ENCODE measurements around the gene GOLPH3.

GOLPH3 gene

GRCh38 chr5:32207355-32207634, 33.2 kb upstream of the GOLPH3 start (continued):
- TF ChIP-seq, protein P1, sequence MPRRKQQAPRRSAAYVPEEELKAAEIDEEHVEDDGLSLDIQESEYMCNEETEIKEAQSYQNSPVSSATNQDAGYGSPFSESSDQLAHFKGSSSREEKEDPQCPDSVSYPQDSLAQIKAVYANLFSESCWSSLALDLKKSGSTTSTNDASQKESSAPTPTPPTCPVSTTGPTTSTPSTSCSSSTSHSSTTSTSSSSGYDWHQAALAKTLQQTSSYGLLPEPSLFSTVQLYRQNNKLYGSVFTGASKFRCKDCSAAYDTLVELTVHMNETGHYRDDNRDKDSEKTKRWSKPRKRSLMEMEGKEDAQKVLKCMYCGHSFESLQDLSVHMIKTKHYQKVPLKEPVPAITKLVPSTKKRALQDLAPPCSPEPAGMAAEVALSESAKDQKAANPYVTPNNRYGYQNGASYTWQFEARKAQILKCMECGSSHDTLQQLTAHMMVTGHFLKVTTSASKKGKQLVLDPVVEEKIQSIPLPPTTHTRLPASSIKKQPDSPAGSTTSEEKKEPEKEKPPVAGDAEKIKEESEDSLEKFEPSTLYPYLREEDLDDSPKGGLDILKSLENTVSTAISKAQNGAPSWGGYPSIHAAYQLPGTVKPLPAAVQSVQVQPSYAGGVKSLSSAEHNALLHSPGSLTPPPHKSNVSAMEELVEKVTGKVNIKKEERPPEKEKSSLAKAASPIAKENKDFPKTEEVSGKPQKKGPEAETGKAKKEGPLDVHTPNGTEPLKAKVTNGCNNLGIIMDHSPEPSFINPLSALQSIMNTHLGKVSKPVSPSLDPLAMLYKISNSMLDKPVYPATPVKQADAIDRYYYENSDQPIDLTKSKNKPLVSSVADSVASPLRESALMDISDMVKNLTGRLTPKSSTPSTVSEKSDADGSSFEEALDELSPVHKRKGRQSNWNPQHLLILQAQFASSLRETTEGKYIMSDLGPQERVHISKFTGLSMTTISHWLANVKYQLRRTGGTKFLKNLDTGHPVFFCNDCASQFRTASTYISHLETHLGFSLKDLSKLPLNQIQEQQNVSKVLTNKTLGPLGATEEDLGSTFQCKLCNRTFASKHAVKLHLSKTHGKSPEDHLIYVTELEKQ (tag by site-specific recombination; IDR thresholded peaks at IDR 0.05; ENCODE audit: borderline replicate concordance) = no peak
- TF ChIP-seq ZBTB21 (tag by site-specific recombination; IDR thresholded peaks at IDR 0.05) = no peak

GRCh38 chr5:32206509-32207354, 32.6 kb upstream of the GOLPH3 start:
- ChIA-PET POLR2A (interaction anchor here (0.6 kb wide), 1 partner anchor 45 kb away, joined by 3 read pairs; no protein-coding TSS in a partner anchor), CTCF (interaction anchor here (0.7 to 1.6 kb wide), 2 partner anchors 21 to 26 kb away, joined by 3 to 8 read pairs; no protein-coding TSS in a partner anchor)
- no peak overlapping the region for H3K27ac ChIP-seq (ENCODE audit: extremely low read depth, low read depth, low read length)
- TF ChIP-seq ZNF488 (tag by site-specific recombination; IDR thresholded peaks at IDR 0.05) = no peak
- no peak for TF ChIP-seq ZBTB1 (tag by site-specific recombination; IDR thresholded peaks at IDR 0.05)
- no peak for TF ChIP-seq ZNF157 (tag by site-specific recombination; IDR thresholded peaks at IDR 0.05)
- TF ChIP-seq, protein P2, sequence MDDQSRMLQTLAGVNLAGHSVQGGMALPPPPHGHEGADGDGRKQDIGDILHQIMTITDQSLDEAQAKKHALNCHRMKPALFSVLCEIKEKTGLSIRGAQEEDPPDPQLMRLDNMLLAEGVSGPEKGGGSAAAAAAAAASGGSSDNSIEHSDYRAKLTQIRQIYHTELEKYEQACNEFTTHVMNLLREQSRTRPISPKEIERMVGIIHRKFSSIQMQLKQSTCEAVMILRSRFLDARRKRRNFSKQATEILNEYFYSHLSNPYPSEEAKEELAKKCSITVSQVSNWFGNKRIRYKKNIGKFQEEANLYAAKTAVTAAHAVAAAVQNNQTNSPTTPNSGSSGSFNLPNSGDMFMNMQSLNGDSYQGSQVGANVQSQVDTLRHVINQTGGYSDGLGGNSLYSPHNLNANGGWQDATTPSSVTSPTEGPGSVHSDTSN (CRISPR knock-in tag; IDR thresholded peaks at IDR 0.05) = no peak
- no peak for TF ChIP-seq ZNF514 (tag by site-specific recombination; IDR thresholded peaks at IDR 0.05)
- TF ChIP-seq HOXC10 (CRISPR knock-in tag; IDR thresholded peaks at IDR 0.05) = no peak
- TF ChIP-seq ZBTB7A (tag by site-specific recombination; IDR thresholded peaks at IDR 0.05; ENCODE audit: low read depth) = no peak
- no peak for TF ChIP-seq ZNF660 (tag by site-specific recombination; IDR thresholded peaks at IDR 0.05)
- no peak for TF ChIP-seq ZNF324 (tag by site-specific recombination; IDR thresholded peaks at IDR 0.05)
- no peak for TF ChIP-seq ZNF184 (tag by site-specific recombination; IDR thresholded peaks at IDR 0.05)
- no peak for TF ChIP-seq ZNF274 (IDR thresholded peaks at IDR 0.05; ENCODE audit: low read length)
- no peak for TF ChIP-seq ZNF274 (tag by site-specific recombination; IDR thresholded peaks at IDR 0.05; ENCODE audit: borderline replicate concordance)
- TF ChIP-seq, protein P1 (tag by site-specific recombination; IDR thresholded peaks at IDR 0.05; ENCODE audit: borderline replicate concordance) = no peak
- TF ChIP-seq TRIM28 (IDR thresholded peaks at IDR 0.05; ENCODE audit: borderline replicate concordance, low read length) = no peak
- TF ChIP-seq, protein P3, sequence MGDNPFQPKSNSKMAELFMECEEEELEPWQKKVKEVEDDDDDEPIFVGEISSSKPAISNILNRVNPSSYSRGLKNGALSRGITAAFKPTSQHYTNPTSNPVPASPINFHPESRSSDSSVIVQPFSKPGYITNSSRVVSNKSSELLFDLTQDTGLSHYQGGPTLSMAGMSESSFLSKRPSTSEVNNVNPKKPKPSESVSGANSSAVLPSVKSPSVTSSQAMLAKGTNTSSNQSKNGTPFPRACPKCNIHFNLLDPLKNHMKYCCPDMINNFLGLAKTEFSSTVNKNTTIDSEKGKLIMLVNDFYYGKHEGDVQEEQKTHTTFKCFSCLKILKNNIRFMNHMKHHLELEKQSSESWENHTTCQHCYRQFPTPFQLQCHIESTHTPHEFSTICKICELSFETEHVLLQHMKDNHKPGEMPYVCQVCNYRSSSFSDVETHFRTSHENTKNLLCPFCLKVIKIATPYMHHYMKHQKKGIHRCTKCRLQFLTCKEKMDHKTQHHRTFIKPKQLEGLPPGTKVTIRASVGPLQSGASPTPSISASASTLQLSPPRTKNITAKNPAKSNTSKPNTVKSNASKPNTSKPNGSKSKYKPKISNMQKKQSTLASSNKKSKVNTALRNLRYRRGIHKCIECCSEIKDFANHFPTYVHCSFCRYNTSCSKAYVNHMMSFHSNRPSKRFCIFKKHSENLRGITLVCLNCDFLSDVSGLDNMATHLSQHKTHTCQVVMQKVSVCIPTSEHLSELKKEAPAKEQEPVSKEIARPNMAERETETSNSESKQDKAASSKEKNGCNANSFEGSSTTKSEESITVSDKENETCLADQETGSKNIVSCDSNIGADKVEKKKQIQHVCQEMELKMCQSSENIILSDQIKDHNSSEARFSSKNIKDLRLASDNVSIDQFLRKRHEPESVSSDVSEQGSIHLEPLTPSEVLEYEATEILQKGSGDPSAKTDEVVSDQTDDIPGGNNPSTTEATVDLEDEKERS (tag by site-specific recombination; IDR thresholded peaks at IDR 0.05) = no peak
- no peak for TF ChIP-seq ZNF350 (tag by site-specific recombination; IDR thresholded peaks at IDR 0.05)
- TF ChIP-seq ZNF433 (tag by site-specific recombination; IDR thresholded peaks at IDR 0.05; ENCODE audit: low read depth) = no peak
- TF ChIP-seq, protein P4, sequence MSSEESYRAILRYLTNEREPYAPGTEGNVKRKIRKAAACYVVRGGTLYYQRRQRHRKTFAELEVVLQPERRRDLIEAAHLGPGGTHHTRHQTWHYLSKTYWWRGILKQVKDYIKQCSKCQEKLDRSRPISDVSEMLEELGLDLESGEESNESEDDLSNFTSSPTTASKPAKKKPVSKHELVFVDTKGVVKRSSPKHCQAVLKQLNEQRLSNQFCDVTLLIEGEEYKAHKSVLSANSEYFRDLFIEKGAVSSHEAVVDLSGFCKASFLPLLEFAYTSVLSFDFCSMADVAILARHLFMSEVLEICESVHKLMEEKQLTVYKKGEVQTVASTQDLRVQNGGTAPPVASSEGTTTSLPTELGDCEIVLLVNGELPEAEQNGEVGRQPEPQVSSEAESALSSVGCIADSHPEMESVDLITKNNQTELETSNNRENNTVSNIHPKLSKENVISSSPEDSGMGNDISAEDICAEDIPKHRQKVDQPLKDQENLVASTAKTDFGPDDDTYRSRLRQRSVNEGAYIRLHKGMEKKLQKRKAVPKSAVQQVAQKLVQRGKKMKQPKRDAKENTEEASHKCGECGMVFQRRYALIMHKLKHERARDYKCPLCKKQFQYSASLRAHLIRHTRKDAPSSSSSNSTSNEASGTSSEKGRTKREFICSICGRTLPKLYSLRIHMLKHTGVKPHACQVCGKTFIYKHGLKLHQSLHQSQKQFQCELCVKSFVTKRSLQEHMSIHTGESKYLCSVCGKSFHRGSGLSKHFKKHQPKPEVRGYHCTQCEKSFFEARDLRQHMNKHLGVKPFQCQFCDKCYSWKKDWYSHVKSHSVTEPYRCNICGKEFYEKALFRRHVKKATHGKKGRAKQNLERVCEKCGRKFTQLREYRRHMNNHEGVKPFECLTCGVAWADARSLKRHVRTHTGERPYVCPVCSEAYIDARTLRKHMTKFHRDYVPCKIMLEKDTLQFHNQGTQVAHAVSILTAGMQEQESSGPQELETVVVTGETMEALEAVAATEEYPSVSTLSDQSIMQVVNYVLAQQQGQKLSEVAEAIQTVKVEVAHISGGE (tag by site-specific recombination; conservative IDR thresholded peaks at IDR 0.05; ENCODE audit: low read depth) = no peak

More at GRCh38 chr5:32206509-32207354, 32.6 kb upstream of the GOLPH3 start:
- H3K4me1 ChIP-seq (ENCODE audit: control insufficient read depth, insufficient read depth, low read length) = peaks cover 3% of the 10 kb centered on the region; the same call in 1 of the 2 replicates
- H3K9me3 ChIP-seq (ENCODE audit: control insufficient read depth, insufficient read depth, low read depth, low read length) = no peaks in the 10 kb centered on the region
- no peak overlapping the region for H3K4me3 ChIP-seq (ENCODE audit: low read depth, low read length)
- H3K36me3 ChIP-seq (ENCODE audit: control insufficient read depth in 2 of 2, insufficient read depth in 1 of 2, low read length in 2 of 2) = no peaks in the 10 kb centered on the region
